Stimulated activated CD8-positive, alpha-beta memory T cell treated with anti-CD3 and anti-CD28 coated beads, Interleukin-7, amount 100 ng/mL, for 1 hour (primary cell): ENCODE results near the gene LMNTD2.
A peak's percentile ranks its signal among the peaks of the same experiment; 100 is the strongest.

Experiments
- DNase-seq, 2 donors: peaks; one replicate each; pipeline ENCODE4 v3.0.0-alpha.2; 2020; ENCODE audit warnings: low read depth in 2 of 2

LMNTD2 gene

GRCh38 chr11:514606-515005 is 45.9 kb downstream of the LMNTD2 start:
- no peak for DNase-seq

- no peak for DNase-seq
Observed at GRCh38 chr11:512761-513595, 47.6 kb downstream of the LMNTD2 start.

GRCh38 chr11:508956-509355 is 51.6 kb downstream of the LMNTD2 start:
- no peak for DNase-seq

GRCh38 chr11:507727-508515 is 52.6 kb downstream of the LMNTD2 start:
- DNase-seq: no peak

GRCh38 chr11:506995-507726 is 53.4 kb downstream of the LMNTD2 start, which contains the start of gene RNH1:
RNH1 (minus strand) TSS chr11:507242; CDS start chr11:502162, 5,080 bp downstream.
- DNase-seq: peak; percentile 98 to 99

- peak; percentile 93 to 94 for DNase-seq
Observed at GRCh38 chr11:506238-506994, 54.1 kb downstream of the LMNTD2 start.

- no peak for DNase-seq
Observed at GRCh38 chr11:504994-505344, 55.6 kb downstream of the LMNTD2 start.
